ENCODE data around the gene EID2. TPM values are rescaled to one million over a fixed set of nuclear protein-coding genes. Genes with fewer than 3 reads are reported as not detected.

The EID2 gene
- total and polyA plus RNA-seq, 2 of the 13 experiments (the other 11 are each of a cell fraction or from before 2014, with no cell fraction given): 3.7 to 14.1 TPM

- TF ChIP-seq ETS1 (CRISPR knock-in tag; IDR thresholded peaks at IDR 0.05) (no peak), ZNF430 (CRISPR knock-in tag; IDR thresholded peaks at IDR 0.05) (no peak), ZFP82 (CRISPR knock-in tag; IDR thresholded peaks at IDR 0.05; ENCODE audit: borderline replicate concordance) (no peak), ATM (IDR thresholded peaks at IDR 0.05; ENCODE audit: borderline replicate concordance) (no peak), ZSCAN31 (CRISPR knock-in tag; IDR thresholded peaks at IDR 0.05; ENCODE audit: low read depth) (no peak), ZNF292 (CRISPR knock-in tag; IDR thresholded peaks at IDR 0.05; ENCODE audit: borderline replicate concordance, low read depth) (no peak), SPEN (CRISPR knock-in tag; IDR thresholded peaks at IDR 0.05; ENCODE audit: low read depth) (no peak), ZNF460 (CRISPR knock-in tag; IDR thresholded peaks at IDR 0.05; ENCODE audit: borderline replicate concordance) (no peak), NR2F1 (CRISPR knock-in tag; IDR thresholded peaks at IDR 0.05) (no peak), CHD2 (IDR thresholded peaks at IDR 0.05; ENCODE audit: low read depth, low read length) (no peak), ZNF775 (CRISPR knock-in tag; IDR thresholded peaks at IDR 0.05; ENCODE audit: borderline replicate concordance) (no peak), HMG20A (CRISPR knock-in tag; IDR thresholded peaks at IDR 0.05; ENCODE audit: borderline replicate concordance) (no peak), ATF2 (CRISPR knock-in tag; IDR thresholded peaks at IDR 0.05) (no peak), ZFYVE20 (CRISPR knock-in tag; IDR thresholded peaks at IDR 0.05; ENCODE audit: borderline replicate concordance, low read depth) (no peak), MED13 (CRISPR knock-in tag; IDR thresholded peaks at IDR 0.05) (no peak), BRCA1 (CRISPR knock-in tag; IDR thresholded peaks at IDR 0.05) (no peak), KMT2B (CRISPR knock-in tag; IDR thresholded peaks at IDR 0.05) (no peak), ZNF44 (CRISPR knock-in tag; IDR thresholded peaks at IDR 0.05) (no peak), PATZ1 (CRISPR knock-in tag; IDR thresholded peaks at IDR 0.05) (no peak), ZMYM4 (CRISPR knock-in tag; IDR thresholded peaks at IDR 0.05) (no peak), LBX2 (CRISPR knock-in tag; IDR thresholded peaks at IDR 0.05; ENCODE audit: borderline replicate concordance) (no peak), ZNF431 (CRISPR knock-in tag; IDR thresholded peaks at IDR 0.05; ENCODE audit: borderline replicate concordance, low read depth) (no peak), ZMAT3 (CRISPR knock-in tag; conservative IDR thresholded peaks at IDR 0.05) (no peak), ZBTB39 (CRISPR knock-in tag; IDR thresholded peaks at IDR 0.05) (no peak)
Measured at GRCh38 chr19:39515551-39516191, 24.3 kb downstream of the EID2 start (continued).

Data from HepG2 (cell line).